ENCODE data around the gene IZUMO2.

The IZUMO2 gene

GRCh38 chr19:50162988-50163387 is at the start of gene IZUMO2:
Gene IZUMO2, minus strand, starts transcription at chr19:50163281. Its CDS starts 87 bp downstream, at chr19:50163194.
- no peak for DNase-seq

- no peak for DNase-seq
Measured at GRCh38 chr19:50210425-50210824, 47.3 kb upstream of the IZUMO2 start.

GRCh38 chr19:50209131-50209530 is 46.0 kb upstream of the IZUMO2 start:
- no peak for DNase-seq

GRCh38 chr19:50207730-50208129 is 44.6 kb upstream of the IZUMO2 start:
- no peak for DNase-seq

- no peak for DNase-seq
Measured at GRCh38 chr19:50206191-50206590, 43.1 kb upstream of the IZUMO2 start.

GRCh38 chr19:50205681-50206138 is 42.6 kb upstream of the IZUMO2 start:
- no peak for DNase-seq

GRCh38 chr19:50204811-50205675 is 42.0 kb upstream of the IZUMO2 start:
- DNase-seq: peak; percentile 70

GRCh38 chr19:50204081-50204428 is 41.0 kb upstream of the IZUMO2 start:
- no peak for DNase-seq

GRCh38 chr19:50203281-50204080 is 40.4 kb upstream of the IZUMO2 start, which contains the start of gene MYH14:
Gene MYH14, plus strand, starts transcription at chr19:50203622. Its CDS starts 6,744 bp downstream, at chr19:50210366.
- peak; percentile 80 for DNase-seq

- no peak for DNase-seq
Measured at GRCh38 chr19:50202962-50203280, 39.8 kb upstream of the IZUMO2 start.

GRCh38 chr19:50202386-50202785 is 39.3 kb upstream of the IZUMO2 start:
- no peak for DNase-seq

- no peak for DNase-seq
Measured at GRCh38 chr19:50199259-50199555, 36.1 kb upstream of the IZUMO2 start.

GRCh38 chr19:50198431-50199258 is 35.6 kb upstream of the IZUMO2 start:
- DNase-seq: no peak

GRCh38 chr19:50197348-50197747 is 34.3 kb upstream of the IZUMO2 start:
- no peak for DNase-seq

GRCh38 chr19:50196322-50196932 is 33.3 kb upstream of the IZUMO2 start:
- DNase-seq: no peak

GRCh38 chr19:50195224-50195623 is 32.1 kb upstream of the IZUMO2 start:
- DNase-seq: no peak

- no peak for DNase-seq
Measured at GRCh38 chr19:50192463-50193211, 29.6 kb upstream of the IZUMO2 start.

- DNase-seq: no peak
Measured at GRCh38 chr19:50191216-50191615, 28.1 kb upstream of the IZUMO2 start.

- no peak for DNase-seq
Measured at GRCh38 chr19:50190439-50190891, 27.4 kb upstream of the IZUMO2 start.

- DNase-seq: no peak
Measured at GRCh38 chr19:50189331-50189730, 26.2 kb upstream of the IZUMO2 start.

GRCh38 chr19:50187937-50188336 is 24.9 kb upstream of the IZUMO2 start:
- DNase-seq: no peak

- no peak for DNase-seq
Measured at GRCh38 chr19:50184196-50184595, 21.1 kb upstream of the IZUMO2 start.
